Astrocyte (in vitro differentiated cells and primary cell): ENCODE measurements around the gene NSRP1.
"Not testable (repeated sequence)": the region's sequence is repeated elsewhere in the genome, so short reads cannot be mapped to it uniquely, and the experiment has no call there.

Experiments used
- CTCF ChIP-seq: IDR thresholded peaks from 2 replicates; pipeline ENCODE4 v1.5.1; 2011; ENCODE audit warnings: low read depth, mild to moderate bottlenecking, inconsistent platforms, low read length, moderate library complexity; ENCODE audit not compliant: insufficient read depth
- EZH2 ChIP-seq: IDR thresholded peaks from 2 replicates; pipeline ENCODE4 v1.6.1; 2012; ENCODE audit warnings: mild to moderate bottlenecking, low read length, inconsistent platforms; ENCODE audit not compliant: insufficient read depth

DNA sequence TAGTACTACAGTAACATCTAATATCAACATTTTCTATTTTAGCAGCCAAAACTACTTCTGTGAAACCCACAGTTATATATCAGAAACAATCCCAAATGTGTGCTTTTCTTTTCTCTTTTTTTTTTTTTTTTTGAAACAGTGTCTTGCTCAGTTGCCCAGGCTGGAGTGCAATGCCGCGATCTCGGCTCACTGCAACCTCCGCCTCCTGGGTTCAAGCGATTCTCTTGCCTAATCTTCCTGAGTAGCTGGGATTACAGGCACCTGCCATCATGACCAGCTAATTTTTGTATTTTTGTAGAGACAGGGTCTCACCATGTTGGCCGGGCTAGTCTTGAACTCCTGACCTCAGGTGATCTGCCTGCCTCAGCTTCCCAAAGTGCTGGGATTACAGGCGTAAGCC is 2.0 kb downstream of the NSRP1 start:
- TF ChIP-seq CTCF, EZH2: not testable (repeated sequence)
